Gastrocnemius medialis (tissue), 4 donors: Measurements from ENCODE around the gene HRC. TPM values are rescaled to one million over a fixed set of nuclear protein-coding genes. Genes with fewer than 3 reads are reported as not detected.
A peak's percentile ranks its signal among the peaks of the same experiment; 100 is the strongest.
"Not testable (repeated sequence)": the region's sequence is repeated elsewhere in the genome, so short reads cannot be mapped to it uniquely, and the experiment has no call there.

ENCODE experiments used
- ATAC-seq, 2 donors: fragments of 150-250 bp; one replicate each; pipeline ENCODE4 v1.9.1; 2016
- DNase-seq, 2 donors: peaks; one replicate each; pipeline ENCODE4 v3.0.0-alpha.2; 2019
- H3K27ac ChIP-seq, 4 donors: fragments of 200-600 bp; sonication (generic); 1 replicate in 1 of 4; 2 replicates in 3 of 4; pipeline ENCODE4 v1.5.1; 2016 to 2018; ENCODE audit warnings: mild to moderate bottlenecking in 2 of 4, moderate library complexity in 1 of 4
- H3K27me3 ChIP-seq, 3 donors: fragments of 200-600 bp; sonication (generic) in 2 of 3; 1 replicate in 1 of 3; 2 replicates in 2 of 3; pipeline versions ENCODE4 v1.5.1 to v1.6.0; 2016 to 2019; ENCODE audit warnings: mild to moderate bottlenecking in 1 of 3, moderate library complexity in 1 of 3
- H3K36me3 ChIP-seq, 2 donors: fragments of 200-600 bp; sonication (generic) in 1 of 2; one replicate each; pipeline ENCODE4 v1.5.1; 2017 to 2018
- H3K4me1 ChIP-seq, 2 donors: fragments of 200-600 bp; sonication (generic) in 1 of 2; one replicate each; pipeline ENCODE4 v1.5.1; 2016 to 2017; ENCODE audit warnings: mild to moderate bottlenecking in 2 of 2
- H3K4me3 ChIP-seq, 4 donors: fragments of 200-600 bp; sonication (generic) in 3 of 4; 1 replicate in 1 of 4; 2 replicates in 3 of 4; pipeline ENCODE4 v1.5.1; 2016 to 2019; ENCODE audit warnings: mild to moderate bottlenecking in 2 of 4
- H3K9me3 ChIP-seq, 3 donors: fragments of 200-600 bp; sonication (generic) in 2 of 3; 1 replicate in 1 of 3; 2 replicates in 2 of 3; pipeline ENCODE4 v1.5.1; 2016 to 2019
- POLR2A ChIP-seq, 2 donors: fragments of 450-650 bp; IDR thresholded peaks; one replicate each; pipeline ENCODE4 v1.6.1; 2017; ENCODE audit warnings: antibody characterized with exemption in 2 of 2, mild to moderate bottlenecking in 2 of 2, moderate library complexity in 2 of 2
- in situ Hi-C, 4 donors: fragments of 200-750 bp; cut with MboI; loops; one replicate each; pipeline versions ENCODE4 v1.15.0 to v1.8.0; 2017; ENCODE audit warnings: low sequenced_read_pairs in 4 of 4
- intact Hi-C: fragments of 100-400 bp; cut with DNase I; formaldehyde crosslinking; loops from one replicate; pipeline ENCODE4 v1.15.1; 2023; ENCODE audit warnings: low total_unique reads
- total RNA-seq, 4 donors: library from RNA; depleted of rRNA; stranded (reverse); fragments of >200 nt; gene quantifications; one replicate each; pipeline versions ENCODE4 v1.1.0 to v1.2.3, GENCODE V29; 2016
- TF ChIP-seq, protein P1 (sequence below), 5 experiments: fragments of 450-650 bp in 3 of 5; fragments of 200-600 bp in 2 of 5; sonication (generic) in 2 of 5; IDR thresholded peaks in 4 of 5; conservative IDR thresholded peaks in 1 of 5; 1 replicate in 4 of 5; 2 replicates in 1 of 5; pipeline ENCODE4 v1.5.1; 2016 to 2019; ENCODE audit warnings: antibody characterized with exemption in 5 of 5, mild to moderate bottlenecking in 3 of 5, moderate library complexity in 3 of 5

The HRC gene
- total RNA-seq, 4 donors from 2014 or later: 190 to 537 (median 300) TPM

DNA sequence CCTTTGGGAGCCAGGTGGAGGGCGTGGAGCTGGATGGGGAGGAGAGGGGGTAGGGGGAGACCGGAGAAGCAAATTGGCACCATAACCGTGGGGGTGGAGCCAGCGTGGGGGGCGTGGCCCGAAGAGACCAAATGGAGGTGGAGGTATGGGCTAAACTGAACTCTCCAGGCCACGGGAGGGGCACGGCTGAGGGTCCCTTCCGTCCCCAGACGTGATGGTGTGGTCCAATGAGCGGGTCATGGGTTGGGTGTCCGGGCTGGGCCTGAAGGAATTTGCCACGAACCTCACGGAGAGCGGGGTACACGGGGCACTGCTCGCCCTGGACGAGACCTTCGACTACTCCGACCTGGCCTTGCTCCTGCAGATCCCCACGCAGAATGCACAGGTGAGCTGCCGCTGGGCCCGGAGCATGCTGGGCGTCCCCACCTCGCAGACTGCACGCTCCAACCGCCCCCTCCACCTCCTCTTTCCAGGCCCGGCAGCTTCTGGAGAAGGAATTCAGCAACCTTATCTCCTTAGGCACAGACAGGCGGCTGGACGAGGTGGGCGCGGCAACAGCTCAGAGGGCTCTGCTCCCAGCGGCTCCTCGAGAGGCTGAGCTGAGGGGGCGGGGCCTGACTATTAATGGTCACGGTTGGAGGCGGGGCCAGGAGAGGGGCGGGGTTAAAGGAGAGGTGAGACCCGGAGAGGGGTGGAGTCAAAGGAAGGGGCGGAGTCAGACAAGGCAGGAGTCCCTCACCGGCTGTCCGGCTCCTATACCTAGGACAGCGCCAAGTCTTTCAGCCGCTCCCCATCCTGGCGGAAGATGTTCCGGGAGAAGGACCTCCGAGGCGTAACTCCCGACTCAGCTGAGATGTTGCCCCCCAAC lies 6.2 kb downstream of the HRC start:
- DNase-seq (peak; percentile 96 to 98), ATAC-seq (peak; percentile 68 to 70)
- in situ Hi-C loops (loop anchor here in 2 of 4 donors (5.0 kb wide), 1 partner anchor 52 kb away; no protein-coding TSS in a partner anchor), intact Hi-C loops (no loop called here)
- Histone ChIP-seq H3K27ac (peak overlapping the region; percentile 99 to 100 (median 99)), H3K9me3 (no peaks in the 10 kb centered on the region), H3K4me3 (peak overlapping the region; percentile 64 to 87 (median 83)), H3K36me3 (no peaks in the 10 kb centered on the region), H3K27me3 (no peaks in the 10 kb centered on the region), H3K4me1 (peaks cover 29 to 60% of the 10 kb centered on the region in 2 donors)
- peak; percentile 64 to 79 for TF ChIP-seq POLR2A (IDR thresholded peaks at IDR 0.05)
- TF ChIP-seq, protein P1, sequence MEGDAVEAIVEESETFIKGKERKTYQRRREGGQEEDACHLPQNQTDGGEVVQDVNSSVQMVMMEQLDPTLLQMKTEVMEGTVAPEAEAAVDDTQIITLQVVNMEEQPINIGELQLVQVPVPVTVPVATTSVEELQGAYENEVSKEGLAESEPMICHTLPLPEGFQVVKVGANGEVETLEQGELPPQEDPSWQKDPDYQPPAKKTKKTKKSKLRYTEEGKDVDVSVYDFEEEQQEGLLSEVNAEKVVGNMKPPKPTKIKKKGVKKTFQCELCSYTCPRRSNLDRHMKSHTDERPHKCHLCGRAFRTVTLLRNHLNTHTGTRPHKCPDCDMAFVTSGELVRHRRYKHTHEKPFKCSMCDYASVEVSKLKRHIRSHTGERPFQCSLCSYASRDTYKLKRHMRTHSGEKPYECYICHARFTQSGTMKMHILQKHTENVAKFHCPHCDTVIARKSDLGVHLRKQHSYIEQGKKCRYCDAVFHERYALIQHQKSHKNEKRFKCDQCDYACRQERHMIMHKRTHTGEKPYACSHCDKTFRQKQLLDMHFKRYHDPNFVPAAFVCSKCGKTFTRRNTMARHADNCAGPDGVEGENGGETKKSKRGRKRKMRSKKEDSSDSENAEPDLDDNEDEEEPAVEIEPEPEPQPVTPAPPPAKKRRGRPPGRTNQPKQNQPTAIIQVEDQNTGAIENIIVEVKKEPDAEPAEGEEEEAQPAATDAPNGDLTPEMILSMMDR (IDR thresholded peaks at IDR 0.05 in 4 of 5, conservative IDR thresholded peaks at IDR 0.05 in 1 of 5): no peak

DNA sequence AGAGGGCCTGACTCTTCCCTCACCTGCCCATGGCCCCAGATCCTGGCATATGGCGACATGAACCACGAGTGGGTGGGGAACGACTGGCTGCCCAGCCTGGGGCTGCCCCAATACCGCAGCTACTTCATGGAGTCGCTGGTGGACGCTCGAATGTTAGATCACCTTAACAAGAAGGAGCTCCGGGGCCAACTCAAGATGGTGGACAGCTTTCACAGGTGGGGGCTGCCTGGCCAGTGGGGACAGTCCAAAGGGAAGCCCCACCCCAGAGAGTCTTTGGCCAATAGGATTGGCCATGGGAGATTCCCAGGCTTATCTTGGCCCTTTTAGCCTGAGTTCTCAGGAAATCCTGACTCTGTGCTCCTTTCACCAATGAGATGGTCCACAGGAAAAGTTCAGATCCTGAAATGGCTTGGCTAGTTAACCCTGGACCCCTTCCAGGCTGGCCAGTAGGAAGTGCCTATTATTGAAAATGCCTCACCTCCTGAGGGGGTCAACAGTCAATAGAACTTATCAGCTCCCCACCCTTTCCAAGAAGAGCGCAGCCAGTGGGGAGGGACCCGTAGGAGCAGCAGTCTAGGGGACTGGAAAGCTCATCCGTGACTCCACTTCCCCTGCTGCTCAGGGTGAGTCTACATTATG lies 7.0 kb downstream of the HRC start:
- peak overlapping the region; percentile 99 to 100 (median 99) for H3K27ac ChIP-seq
- DNase-seq (no peak), ATAC-seq (no peak)
- H3K4me3 ChIP-seq: peak overlapping the region; percentile 64 to 87 (median 83)
- in situ Hi-C loops: loop anchor here in 2 of 4 donors (5.0 kb wide), 1 partner anchor 51 kb away; no protein-coding TSS in a partner anchor
- intact Hi-C loops: no loop called here
- no peaks in the 10 kb centered on the region for H3K27me3 ChIP-seq
- no peaks in the 10 kb centered on the region for H3K36me3 ChIP-seq
- peaks cover 24 to 54% of the 10 kb centered on the region in 2 donors for H3K4me1 ChIP-seq
- no peaks in the 10 kb centered on the region for H3K9me3 ChIP-seq
- TF ChIP-seq POLR2A (IDR thresholded peaks at IDR 0.05): no peak
- TF ChIP-seq, protein P1 (IDR thresholded peaks at IDR 0.05 in 4 of 5, conservative IDR thresholded peaks at IDR 0.05 in 1 of 5): no peak

DNA sequence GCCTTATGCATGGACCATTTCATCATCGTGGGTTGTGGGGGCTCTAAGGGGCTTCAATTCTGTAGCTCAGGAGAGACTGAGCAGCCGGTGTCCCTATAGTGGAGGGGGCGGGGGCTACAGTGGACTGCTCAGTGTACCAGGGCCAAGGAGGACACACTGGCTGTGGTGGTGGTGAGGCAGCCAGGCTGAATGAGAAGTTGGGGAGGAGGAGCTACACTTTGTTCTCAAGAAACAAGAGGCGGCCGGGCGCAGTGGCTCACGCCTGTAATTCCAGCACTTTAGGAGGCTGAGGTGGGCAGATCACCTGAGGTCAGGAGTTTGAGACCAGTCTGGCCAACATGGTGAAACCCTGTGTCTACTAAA lies 8.8 kb downstream of the HRC start:
- not testable (repeated sequence) for H3K27me3 ChIP-seq, DNase-seq, H3K36me3 ChIP-seq, H3K9me3 ChIP-seq, H3K4me3 ChIP-seq, ATAC-seq
- peaks cover 24 to 50% of the 10 kb centered on the region in 2 donors for H3K4me1 ChIP-seq
- intact Hi-C loops: loop anchor here (1.0 kb wide), 1 partner anchor 48 kb away; no protein-coding TSS in a partner anchor
- peak overlapping the region in 1 of 4 donors; percentile 4 for H3K27ac ChIP-seq
- in situ Hi-C loops: loop anchor here in 2 of 4 donors (5.0 kb wide), 1 partner anchor 49 kb away; no protein-coding TSS in a partner anchor

DNA sequence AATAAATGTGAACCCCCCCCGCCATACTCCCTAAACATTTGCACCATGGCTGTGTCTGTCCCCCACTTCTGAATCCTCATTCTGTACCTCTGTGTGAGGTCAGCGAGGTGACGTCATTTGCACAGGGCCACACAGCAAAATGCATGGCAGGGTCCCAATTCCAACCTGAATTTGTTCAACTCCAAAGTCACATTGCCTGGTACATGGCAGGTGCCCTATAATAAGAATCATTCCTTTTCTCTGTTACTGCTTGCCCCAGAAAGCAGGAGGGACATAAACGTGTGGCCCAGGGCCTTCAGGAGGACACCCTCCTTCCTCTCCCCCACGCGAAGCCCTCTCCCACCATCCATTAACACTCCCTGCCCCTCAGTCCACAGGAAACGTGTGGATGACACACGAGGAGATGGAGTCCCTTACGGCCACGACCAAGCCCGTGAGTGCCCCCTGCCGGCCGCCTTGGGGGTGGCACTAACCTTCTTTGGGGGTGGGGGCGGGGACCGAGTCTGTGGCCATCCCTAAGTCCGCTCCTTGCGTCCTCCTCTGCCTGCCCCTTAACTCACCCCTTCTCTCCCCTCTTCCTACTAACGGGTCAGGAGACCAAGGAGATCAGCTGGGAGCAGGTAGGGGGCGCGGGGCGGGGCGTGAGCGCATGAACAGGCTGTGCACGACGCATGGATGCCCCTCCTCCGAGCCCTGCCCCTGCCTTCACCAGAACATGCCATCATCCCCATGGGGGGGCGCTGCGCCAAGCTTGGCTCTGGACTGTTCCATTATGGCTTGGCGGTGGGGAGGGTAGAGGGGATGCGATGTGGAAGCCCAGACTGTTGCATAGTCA lies 9.4 kb downstream of the HRC start:
- DNase-seq: peak; percentile 45 to 76
- intact Hi-C loops: loop anchor here (1.0 kb wide), 1 partner anchor 47 kb away; no protein-coding TSS in a partner anchor
- in situ Hi-C loops: loop anchor here in 2 of 4 donors (5.0 kb wide), 1 partner anchor 48 kb away; no protein-coding TSS in a partner anchor
- Histone ChIP-seq H3K4me3 (peak overlapping the region in 3 of 4 donors; percentile 25 to 45 (median 31)), H3K36me3 (no peaks in the 10 kb centered on the region), H3K4me1 (peaks cover 19 to 44% of the 10 kb centered on the region in 2 donors), H3K27me3 (no peaks in the 10 kb centered on the region), H3K27ac (peak overlapping the region in 1 of 4 donors; percentile 4), H3K9me3 (no peaks in the 10 kb centered on the region)
- no peak for TF ChIP-seq POLR2A (IDR thresholded peaks at IDR 0.05)
- TF ChIP-seq, protein P1 (IDR thresholded peaks at IDR 0.05 in 4 of 5, conservative IDR thresholded peaks at IDR 0.05 in 1 of 5): peak in 4 of 5 experiments; percentile 87 to 95 (median 91)
- peak; percentile 22 to 34 for ATAC-seq
